GM12865 (cell line): ENCODE results near the gene SLC25A23.

ENCODE experiments used
- DNase-seq: peaks from one replicate; pipeline ENCODE4 v3.0.0; 2010; ENCODE audit warnings: low read depth
- H3K4me3 ChIP-seq: 2 replicates; pipeline ENCODE4 v1.5.1; 2011; ENCODE audit warnings: mild to moderate bottlenecking, low read depth, low read length, control low read depth
- CTCF ChIP-seq: IDR thresholded peaks from 2 replicates; pipeline ENCODE4 v1.5.1; 2011; ENCODE audit warnings: low read length, control low read depth, low read depth, inconsistent platforms; ENCODE audit not compliant: insufficient read depth; ENCODE audit errors: missing control alignments

Gene SLC25A23

GRCh38 chr19:6489278-6490061, 29.9 kb upstream of the SLC25A23 start:
- DNase-seq, result peak; percentile 83
- H3K4me3 ChIP-seq, result peak overlapping the region; percentile 87
- no peak for TF ChIP-seq CTCF

- no peak for DNase-seq
Measured at GRCh38 chr19:6484831-6485230, 25.2 kb upstream of the SLC25A23 start.

GRCh38 chr19:6484230-6484629, 24.6 kb upstream of the SLC25A23 start:
- TF ChIP-seq CTCF, result no peak
- H3K4me3 ChIP-seq, result no peak overlapping the region
- no peak for DNase-seq

More at GRCh38 chr19:6484831-6485230, 25.2 kb upstream of the SLC25A23 start:
- no peak for TF ChIP-seq CTCF
- H3K4me3 ChIP-seq, result no peak overlapping the region

GRCh38 chr19:6483235-6483634, 23.6 kb upstream of the SLC25A23 start:
- no peak for TF ChIP-seq CTCF
- no peak overlapping the region for H3K4me3 ChIP-seq
- no peak for DNase-seq

- no peak for TF ChIP-seq CTCF
- no peak for DNase-seq
- peak overlapping the region; percentile 69 for H3K4me3 ChIP-seq
Measured at GRCh38 chr19:6482343-6482686, 22.7 kb upstream of the SLC25A23 start.

- TF ChIP-seq CTCF, result peak; percentile 59
- H3K4me3 ChIP-seq, result peak within 1 kb of the TSS; percentile 69
- peak; percentile 87 for DNase-seq
Measured at GRCh38 chr19:6481541-6482342, 22.1 kb upstream of the SLC25A23 start, which contains the start of gene DENND1C. Gene DENND1C (minus strand): TSS chr19:6481787. CDS start chr19:6481695, 92 bp downstream.
